HG03108 (cell line): ENCODE data around the gene RALGPS2.

Experiments
- ATAC-seq: cut with Tn5 transposase; IDR thresholded peaks from one replicate; pipeline ENCODE4 v1.9.1; 2021; ENCODE audit warnings: moderate library complexity; ENCODE audit not compliant: unreplicated experiment

Gene RALGPS2

DNA sequence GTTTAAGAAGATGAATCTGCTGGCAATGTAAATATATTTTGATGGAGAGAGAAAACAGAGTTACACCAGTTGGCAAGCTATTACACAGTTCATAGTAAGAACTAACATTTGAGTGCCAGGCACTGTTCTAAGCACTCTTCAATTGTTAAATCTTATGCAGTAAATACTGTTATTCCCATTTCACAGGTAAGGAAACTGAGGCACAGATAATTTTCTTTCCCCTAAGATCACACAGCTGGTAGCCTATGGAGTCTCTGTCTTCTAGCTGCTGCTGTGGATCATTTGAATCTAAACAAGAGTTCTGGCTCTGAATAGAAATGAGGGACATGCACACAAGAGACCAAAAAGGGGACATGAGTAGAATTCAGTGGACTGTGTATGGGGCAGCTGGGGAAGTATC, 137.8 kb downstream of the RALGPS2 start:
- ATAC-seq: no peak

DNA sequence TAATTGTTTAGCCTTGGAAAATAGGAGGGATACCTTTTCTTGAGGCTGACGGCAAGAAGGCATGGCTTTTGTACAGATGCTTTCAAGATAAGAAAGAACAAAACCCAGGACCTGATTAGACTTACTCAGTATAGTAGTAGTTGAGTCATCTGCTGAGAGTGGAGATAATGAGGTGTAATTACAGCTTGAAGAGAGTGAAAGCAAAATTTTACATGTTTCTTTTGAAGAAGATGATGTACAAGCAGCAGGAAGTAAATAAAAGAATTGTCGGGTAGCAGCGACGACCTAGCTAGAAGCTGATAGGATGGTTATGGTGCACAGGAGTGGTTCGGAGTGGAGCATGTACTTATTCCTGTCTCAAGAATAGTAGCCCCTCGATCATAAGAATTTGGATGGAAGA, 139.3 kb downstream of the RALGPS2 start:
- ATAC-seq: no peak

DNA sequence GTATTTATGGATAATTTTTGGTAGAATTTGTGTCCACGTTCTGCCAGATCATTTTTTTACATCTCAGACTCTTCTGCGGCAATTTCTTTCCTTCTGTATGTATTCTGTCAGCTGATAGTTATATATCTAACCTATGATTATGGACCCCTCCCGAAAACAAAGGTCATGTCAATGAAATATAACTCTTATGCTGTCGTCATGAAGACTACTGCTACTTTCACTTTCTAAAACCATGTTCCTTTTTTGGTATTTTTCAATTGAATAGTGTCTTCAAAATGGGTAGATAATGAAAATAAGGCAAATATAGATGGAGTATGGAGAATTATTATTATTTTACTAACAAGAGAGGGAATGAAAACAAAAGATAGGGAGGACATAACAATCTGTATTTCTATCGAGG, 142.6 kb downstream of the RALGPS2 start:
- no peak for ATAC-seq

DNA sequence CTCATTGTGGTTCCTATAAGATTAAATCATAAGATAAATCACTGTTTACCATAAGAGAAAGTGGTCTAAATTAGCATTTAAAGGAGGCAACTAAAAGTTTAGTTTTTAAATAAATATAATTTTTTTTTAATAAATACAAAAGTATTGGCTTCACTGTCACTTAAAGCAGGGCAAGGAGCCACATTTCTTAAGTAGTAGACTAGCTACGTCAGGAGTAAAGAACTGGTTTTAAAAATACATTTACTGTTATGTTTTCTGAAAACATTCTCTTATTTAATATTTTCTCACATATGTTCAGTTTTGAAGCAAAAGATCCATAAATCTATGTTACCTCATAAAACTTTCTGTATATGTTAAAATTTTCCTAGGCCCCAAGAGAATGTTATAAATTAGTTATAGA, 143.7 kb downstream of the RALGPS2 start:
- no peak for ATAC-seq

DNA sequence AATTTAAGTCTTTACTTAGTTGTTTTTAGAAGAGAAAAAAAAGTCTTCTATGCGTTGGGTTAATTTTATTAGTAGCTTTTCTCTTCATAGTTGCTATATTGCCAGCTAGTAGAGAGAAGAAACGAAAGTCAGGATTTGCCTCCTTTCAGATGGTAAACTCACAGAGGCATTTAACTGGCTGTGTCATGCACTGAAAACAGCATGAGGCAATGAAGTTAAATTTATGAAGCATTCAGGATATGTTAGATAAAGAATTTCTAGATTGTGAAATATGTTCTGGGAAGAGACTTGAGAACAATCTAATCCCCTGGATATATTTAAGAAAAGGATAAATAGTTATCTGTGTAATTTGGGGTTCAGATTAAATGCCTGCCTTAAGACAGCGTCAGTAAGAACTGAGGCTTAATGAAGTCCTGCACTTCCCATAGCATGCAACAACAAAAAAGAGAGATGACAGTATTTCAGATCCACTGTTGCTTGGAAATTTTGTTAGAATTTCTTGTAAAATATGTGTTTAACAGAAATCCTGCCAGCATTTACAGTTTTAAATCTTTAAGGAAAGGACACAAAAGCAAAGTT, 144.2 kb downstream of the RALGPS2 start:
- no peak for ATAC-seq

DNA sequence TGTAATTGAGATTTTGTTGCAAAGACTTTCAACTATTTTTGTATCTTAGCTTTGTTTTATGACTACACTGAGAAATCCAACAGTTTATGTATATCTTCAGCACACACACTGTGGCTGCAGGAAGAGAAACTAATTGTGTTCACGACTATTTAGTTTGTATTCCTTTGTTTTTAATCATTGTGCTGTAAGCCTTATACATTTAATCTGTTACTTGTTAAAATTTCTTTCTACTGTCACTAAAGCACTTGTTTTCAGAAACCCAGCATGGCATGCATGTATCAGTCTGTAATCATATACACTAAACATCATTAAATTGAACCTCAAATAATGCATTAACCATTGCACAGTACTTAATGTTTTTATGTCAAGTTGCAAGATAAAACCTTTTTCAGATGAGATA, 145.2 kb downstream of the RALGPS2 start:
- no peak for ATAC-seq

DNA sequence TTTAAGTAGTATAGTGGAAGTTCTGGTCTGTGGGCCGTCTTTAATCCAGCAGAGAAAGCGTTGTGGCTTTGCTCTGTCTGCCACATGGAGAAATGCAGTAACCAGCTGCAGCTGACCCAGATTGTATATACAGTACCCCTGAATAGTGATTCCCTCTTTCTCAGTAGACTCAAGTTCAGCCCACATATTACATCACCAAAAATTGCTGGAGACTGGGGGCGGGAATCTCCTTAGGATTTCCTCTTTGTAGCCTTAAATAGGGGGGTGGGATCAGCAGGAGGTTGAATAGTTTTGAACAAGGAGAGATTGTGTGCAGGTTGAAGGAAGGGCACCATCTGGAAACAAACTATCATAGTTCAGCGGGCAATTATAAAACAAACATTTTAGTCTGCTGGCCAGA, 145.9 kb downstream of the RALGPS2 start, which contains the start of gene ANGPTL1:
ANGPTL1 (minus strand) TSS at position 134 of the 400 bp plus-strand sequence. CDS start 5,301 bp downstream, outside the sequence.
- ATAC-seq: no peak

DNA sequence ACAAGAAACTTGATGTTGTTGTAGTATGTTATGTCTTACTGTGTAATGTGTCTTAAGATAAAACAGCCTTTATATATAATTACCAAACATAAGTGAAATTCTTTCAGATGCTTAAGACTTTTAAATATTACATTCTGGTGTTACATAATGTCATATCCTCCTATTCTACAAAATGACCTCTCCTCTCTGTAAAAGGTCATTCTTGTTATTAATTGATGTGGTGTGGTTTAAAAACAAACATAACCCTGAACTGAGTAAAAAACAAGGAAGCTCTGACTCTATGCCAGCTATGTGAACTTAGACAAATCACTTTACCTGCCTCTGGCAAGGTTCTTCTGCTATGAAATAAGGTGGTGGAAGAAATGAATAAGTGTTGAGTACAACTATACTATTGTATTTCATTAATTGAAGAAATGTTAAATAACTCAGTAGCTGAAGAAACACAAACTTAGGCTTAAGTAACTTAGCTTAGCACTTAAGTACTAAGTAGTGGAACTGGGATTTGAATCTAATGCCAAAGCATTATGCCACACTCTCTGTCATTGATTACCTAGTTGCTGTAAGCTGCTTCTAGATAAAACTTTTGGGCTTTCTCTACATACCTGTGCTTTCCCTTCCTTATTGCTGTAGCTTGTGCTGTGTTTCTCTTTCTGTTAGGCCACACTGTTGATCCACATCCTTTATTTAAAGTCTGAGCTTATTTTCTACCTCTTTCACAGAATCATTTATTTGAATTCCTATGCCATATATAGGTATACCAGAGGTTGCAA, 146.7 kb downstream of the RALGPS2 start:
- ATAC-seq: no peak

DNA sequence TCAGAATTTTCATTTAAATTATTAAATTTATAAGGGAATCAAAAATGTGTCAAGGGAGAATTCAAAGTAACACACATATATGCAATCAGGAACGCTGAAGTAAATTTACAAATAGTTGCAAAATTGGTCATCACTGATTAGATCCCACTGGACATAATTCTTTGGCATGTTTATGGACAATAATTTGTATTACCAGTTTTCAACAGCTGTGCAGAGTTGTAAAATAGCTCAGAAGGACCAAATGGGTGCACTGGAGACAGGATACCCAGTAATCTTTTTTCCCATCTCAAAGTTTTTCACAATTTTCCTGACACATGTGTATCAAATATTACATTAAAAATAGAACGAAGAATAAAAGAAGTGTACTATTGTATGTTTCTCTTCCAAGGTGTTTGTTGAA, 149.9 kb downstream of the RALGPS2 start:
- no peak for ATAC-seq

DNA sequence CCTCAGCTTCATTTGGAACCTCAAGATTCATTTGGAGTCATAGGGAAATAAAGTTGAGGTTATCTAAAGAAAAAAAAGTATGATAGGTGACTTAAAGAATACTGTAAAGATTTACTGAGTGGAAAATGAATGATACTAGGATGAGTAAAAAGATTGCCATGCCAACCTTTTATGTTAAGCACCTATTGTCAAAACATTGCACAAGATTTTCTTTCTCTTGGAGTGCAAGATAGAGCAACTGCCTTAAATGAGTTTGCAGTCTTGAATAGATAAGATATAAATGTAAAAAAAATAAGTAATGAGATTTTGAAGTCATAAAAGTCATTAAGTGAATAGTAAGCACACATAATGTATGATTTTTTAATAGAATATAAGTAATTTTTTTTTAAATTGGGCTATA, 150.9 kb downstream of the RALGPS2 start:
- no peak for ATAC-seq

DNA sequence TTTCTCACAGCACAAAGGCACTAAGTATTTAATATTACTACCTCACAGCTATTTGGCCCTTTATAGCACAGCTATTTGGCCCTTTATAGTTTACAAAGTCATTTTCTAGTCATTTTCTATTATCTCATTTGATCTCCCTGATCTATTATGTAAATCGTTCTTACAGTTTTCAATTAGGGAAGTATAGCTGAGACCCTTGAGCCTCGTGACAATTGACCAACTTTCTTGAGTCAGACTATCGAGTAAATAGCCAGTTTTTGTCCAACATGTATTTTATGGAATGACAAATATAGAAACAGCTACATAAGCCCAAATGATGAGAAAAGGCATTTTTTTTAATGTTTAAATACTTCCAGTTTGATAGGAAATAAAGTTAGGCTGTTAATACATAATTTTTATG, 152.9 kb downstream of the RALGPS2 start:
- ATAC-seq: no peak

DNA sequence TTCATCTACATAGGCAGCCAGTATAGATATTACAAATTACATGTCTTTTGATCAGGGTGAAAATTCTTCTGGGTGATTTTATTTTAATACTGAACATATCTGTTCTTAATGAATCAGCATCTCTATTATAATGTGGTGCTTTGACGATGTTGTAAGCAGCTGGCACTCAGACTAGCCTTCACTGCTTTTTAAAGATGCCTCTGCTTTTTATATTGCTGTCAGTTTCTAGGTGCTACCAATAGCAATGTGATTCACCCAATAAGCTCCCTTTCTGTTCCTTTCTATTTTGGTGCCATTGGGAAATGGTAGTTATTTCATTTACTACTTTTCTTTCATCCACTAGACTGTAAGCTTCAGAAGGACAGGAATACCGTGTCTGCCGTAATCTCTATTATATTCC, 156.9 kb downstream of the RALGPS2 start:
- no peak for ATAC-seq

DNA sequence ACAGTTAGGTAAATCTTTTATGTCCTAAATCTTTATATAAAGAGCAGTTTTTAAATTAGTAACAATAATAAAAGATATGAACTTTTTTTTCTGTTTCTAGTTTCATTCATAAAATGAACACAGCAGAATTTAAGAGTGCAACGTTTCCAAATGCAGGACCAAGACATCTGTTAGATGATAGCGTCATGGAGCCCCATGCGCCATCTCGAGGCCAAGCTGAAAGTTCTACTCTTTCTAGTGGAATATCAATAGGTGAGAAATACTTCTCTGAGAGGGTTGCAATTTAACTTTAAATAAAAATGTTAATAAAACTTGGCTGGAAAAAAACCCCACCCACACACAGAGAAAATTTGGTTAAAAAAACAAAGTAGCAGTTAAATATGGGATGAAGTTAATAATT, 160.8 kb downstream of the RALGPS2 start:
- ATAC-seq: no peak

DNA sequence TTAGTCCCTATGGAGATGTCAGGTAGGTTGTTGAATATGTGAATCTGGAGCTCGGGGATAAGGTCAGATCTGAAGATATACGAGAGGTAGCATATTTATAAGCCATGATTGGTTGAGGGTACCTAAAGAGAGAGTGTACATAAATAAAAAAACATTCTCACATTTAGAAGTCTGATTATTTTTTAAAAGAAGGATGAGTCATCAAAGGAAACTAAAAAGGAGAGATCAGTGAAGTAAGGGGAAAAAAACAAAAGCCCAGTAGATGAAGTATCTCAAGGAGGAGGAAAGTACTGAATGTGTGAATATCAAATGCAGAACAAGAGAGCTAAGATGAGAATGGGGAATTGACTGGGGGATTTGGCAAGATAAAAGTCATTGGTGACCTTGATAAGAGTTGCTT, 161.5 kb downstream of the RALGPS2 start:
- no peak for ATAC-seq

DNA sequence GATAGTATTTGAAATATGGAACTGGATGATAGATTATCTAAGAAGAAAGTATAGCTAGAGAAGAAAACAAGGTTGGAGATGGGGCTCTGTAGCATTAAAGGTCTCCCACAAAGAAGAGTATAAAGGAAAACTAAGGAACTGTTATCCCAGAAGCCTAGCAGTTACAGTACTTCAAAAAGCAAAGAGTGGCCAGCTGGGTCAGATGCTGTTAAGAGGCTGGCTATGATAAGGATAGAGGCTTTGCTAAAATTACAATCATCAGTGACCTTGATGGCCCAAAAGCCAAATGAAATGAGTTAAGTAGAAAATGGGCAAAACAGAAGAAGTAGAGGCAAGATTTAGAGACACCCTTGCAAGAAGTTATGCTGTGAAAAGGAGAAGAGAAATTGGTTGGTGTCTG, 170.9 kb downstream of the RALGPS2 start:
- ATAC-seq: no peak

DNA sequence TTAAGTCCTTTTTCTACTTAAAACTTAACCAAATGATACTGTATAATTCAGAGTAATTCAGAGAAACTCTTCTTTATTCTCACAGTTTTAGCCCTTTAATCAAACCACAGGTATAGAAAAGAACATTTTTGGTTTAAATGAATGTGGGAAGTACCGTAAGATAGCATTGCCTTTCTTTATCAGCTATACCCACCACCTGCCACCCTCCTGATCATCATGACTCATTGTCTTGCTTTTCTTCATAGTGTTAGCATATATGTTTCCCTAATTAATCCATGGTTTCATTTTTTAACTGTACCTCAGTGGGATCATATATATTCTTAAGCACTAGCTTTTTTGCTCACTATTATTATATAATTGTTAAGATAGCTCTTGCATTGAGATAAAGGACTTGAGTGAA, 173.4 kb downstream of the RALGPS2 start:
- no peak for ATAC-seq

DNA sequence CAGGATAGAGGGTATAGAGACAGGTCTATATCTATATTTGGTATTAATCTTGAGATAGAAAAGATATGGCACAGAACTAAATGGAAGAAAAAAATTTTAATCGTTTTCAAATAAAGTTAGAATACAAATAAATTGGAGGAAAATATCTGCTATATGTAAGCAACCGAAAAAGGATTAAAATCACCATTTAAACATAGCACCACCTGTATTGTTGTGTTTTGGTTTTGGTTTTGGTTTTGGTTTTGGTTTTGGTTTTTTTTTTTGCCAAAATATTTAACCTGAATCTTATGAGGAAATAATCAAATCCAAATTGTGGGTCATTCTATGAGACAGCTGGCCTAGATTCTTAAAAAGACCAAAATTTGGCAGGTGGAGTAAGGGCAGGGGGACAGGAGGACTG, 174.4 kb downstream of the RALGPS2 start:
- no peak for ATAC-seq

DNA sequence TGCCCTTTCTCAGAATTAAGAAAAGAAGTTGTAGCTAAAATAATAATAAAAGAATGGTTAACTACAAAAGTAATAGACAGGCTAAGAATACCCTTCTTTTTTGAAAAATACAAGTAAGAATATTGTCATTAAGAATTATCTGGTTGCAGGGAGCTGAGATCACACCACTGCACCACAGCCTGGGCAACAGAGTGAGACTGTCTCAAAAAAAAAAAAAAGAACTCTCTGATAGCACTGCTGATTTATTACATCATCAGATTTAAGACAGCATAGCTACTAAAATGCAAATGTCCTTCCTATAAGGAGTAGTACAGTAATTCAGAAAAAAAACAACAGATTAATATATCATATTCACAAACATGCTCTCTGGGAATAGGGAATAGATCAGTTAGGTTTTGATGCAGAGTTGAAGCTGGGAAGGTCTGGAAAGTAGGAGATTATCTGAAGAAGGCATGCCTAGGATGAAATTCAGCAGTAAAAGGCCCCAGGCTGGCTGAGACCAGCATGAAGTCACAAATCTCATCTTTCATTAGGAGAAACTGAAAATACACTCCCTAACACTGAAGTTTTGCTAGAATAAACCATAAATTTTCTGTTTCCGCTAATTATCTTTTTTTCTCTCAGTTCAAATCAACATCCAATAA, 176.6 kb downstream of the RALGPS2 start:
- no peak for ATAC-seq

DNA sequence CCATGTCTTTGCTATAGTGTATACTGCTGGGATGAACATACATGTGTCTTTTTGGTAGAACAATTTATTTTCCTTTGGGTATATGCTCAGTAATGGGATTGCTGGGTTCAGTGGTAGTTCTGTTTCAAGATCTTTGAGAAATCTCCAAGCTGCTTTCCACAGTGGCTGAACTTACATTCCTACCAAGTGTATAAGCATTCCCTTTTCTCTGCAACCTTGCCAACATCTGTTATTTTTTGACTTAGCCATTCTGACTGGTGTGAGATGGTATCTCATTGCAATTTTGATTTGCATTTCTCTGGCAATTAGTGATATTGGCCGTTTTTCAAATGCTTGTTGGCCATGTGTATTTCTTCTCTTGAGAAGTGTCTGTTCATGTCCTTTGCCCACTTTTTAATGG, 183.3 kb downstream of the RALGPS2 start:
- ATAC-seq: no peak

DNA sequence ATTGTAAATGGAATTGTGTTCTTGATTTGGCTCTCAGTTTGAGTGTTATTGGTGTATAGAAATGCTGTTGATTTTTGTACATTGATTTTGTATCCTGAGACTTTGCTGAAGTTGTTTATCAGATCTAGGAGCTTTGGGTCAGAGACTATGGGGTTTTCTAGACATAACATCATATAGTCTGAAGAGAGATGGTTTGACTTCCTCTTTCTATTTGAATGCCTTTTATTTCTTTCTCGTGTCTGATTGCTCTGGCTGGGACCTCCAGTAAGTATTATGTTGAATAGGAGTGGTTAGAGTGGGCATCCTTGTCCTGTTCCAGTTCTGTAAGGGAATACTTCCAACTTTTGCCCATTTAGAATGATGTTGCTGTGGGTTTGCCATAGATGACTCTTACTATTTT, 185.0 kb downstream of the RALGPS2 start:
- no peak for ATAC-seq

DNA sequence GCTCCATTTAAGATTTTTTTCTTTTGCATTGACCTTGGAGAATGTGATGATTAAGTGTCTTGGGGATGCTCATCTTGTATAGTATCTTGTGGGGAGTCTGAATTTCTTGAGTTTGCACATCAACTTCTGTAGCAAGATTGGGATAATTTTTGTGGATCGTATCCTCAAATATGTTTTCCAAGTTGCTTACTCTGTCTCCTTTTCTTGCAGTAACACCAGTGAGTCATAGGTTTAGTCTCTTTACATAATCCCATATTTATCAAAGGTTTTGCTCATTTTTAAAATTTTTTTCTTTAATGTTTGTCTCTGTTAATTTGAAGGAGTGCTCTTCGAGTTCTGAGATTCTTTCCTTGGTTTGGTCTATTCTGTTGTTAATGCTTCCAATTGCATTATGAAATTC, 187.6 kb downstream of the RALGPS2 start:
- ATAC-seq: no peak

DNA sequence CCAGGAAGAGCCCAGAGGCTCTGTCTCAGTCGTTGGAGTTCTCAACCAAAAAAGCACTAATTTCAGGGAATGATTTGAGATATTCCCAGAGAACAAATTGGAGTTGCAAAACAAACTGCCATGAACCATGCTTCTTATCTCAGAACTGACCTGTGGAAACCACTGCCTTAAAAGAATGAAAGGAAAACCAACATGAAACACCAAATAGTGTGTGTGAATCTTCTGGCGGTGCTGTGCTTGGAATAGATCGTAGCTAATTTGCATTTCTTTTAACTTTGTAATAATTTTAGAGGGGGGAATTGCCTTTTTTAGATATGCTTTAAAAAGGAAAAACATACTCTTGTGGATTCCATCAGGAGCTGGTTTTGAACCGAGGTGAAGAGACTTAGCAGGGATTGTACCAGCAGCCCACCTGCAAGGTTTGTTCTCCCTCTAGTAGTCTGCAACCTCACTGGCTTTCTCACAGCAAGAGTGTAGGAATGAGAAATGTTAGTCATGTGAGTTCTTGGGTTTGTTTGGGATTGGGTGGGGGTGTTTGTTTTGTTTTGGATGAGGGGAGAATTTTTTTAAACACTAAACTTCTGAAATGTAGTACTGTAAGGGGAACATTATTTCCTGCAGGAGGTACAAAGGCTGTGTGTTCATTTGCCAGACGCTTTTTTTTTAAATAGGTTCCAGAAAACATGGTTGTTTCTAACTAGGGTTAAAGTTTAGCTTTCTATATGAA, 191.6 kb downstream of the RALGPS2 start:
- ATAC-seq: no peak
